KBM-7 (cell line): ENCODE results near the gene MAP2K5.
A peak's percentile ranks its signal among the peaks of the same experiment; 100 is the strongest.
"Not testable (repeated sequence)": the region's sequence is repeated elsewhere in the genome, so short reads cannot be mapped to it uniquely, and the experiment has no call there.

ENCODE experiments used
- DNase-seq: peaks from one replicate; pipeline ENCODE4 v3.0.0-alpha.2; 2015
- in situ Hi-C: fragments of 300-500 bp; cut with MboI; formaldehyde crosslinking; loops from 2 replicates; pipeline ENCODE4 v1.14.3; 2020; ENCODE audit warnings: low sequenced_read_pairs, low pct_unique_long_range_greater_than_20kb, mixed read lengths

The MAP2K5 gene

GRCh38 chr15:67585681-67586080, 43.2 kb downstream of the MAP2K5 start:
- in situ Hi-C loops, result no loop called here
- DNase-seq, result no peak

- in situ Hi-C loops, result no loop called here
- DNase-seq, result no peak
These were observed 44.8 kb downstream of the MAP2K5 start for GRCh38 chr15:67587331-67587730.

GRCh38 chr15:67587754-67588153, 45.3 kb downstream of the MAP2K5 start:
- DNase-seq, result no peak
- in situ Hi-C loops, result no loop called here

GRCh38 chr15:67590191-67590590, 47.7 kb downstream of the MAP2K5 start:
- in situ Hi-C loops, result no loop called here
- no peak for DNase-seq

- no peak for DNase-seq
- in situ Hi-C loops, result no loop called here
These were observed 49.7 kb downstream of the MAP2K5 start for GRCh38 chr15:67592245-67592644.

- no peak for DNase-seq
- in situ Hi-C loops, result no loop called here
These were observed 51.1 kb downstream of the MAP2K5 start for GRCh38 chr15:67593562-67593961.

- DNase-seq, result no peak
- in situ Hi-C loops, result no loop called here
These were observed 52.3 kb downstream of the MAP2K5 start for GRCh38 chr15:67594770-67595169.

- DNase-seq, result no peak
- in situ Hi-C loops, result no loop called here
These were observed 53.1 kb downstream of the MAP2K5 start for GRCh38 chr15:67595572-67595971.

GRCh38 chr15:67601073-67601472, 58.6 kb downstream of the MAP2K5 start:
- in situ Hi-C loops, result no loop called here
- no peak for DNase-seq

- in situ Hi-C loops, result no loop called here
- no peak for DNase-seq
These were observed 60.6 kb downstream of the MAP2K5 start for GRCh38 chr15:67603063-67603462.

- in situ Hi-C loops, result no loop called here
These were observed 63.4 kb downstream of the MAP2K5 start for GRCh38 chr15:67605871-67606270.

GRCh38 chr15:67606742-67607141, 64.2 kb downstream of the MAP2K5 start:
- in situ Hi-C loops, result no loop called here
- no peak for DNase-seq

More at GRCh38 chr15:67605871-67606270, 63.4 kb downstream of the MAP2K5 start:
- DNase-seq, result no peak

GRCh38 chr15:67607329-67607728, 64.8 kb downstream of the MAP2K5 start:
- in situ Hi-C loops, result no loop called here

GRCh38 chr15:67607959-67608637, 65.6 kb downstream of the MAP2K5 start:
- in situ Hi-C loops, result no loop called here
- DNase-seq, result no peak

More at GRCh38 chr15:67607329-67607728, 64.8 kb downstream of the MAP2K5 start:
- no peak for DNase-seq

- in situ Hi-C loops, result no loop called here
These were observed 66.1 kb downstream of the MAP2K5 start for GRCh38 chr15:67608638-67608959.

GRCh38 chr15:67611370-67612369, 69.2 kb downstream of the MAP2K5 start:
- no peak for DNase-seq
- in situ Hi-C loops, result no loop called here

More at GRCh38 chr15:67608638-67608959, 66.1 kb downstream of the MAP2K5 start:
- DNase-seq, result no peak

GRCh38 chr15:67613211-67613610, 70.7 kb downstream of the MAP2K5 start:
- in situ Hi-C loops, result no loop called here
- DNase-seq, result no peak

- in situ Hi-C loops, result no loop called here
- DNase-seq, result peak; percentile 25
These were observed 71.2 kb downstream of the MAP2K5 start for GRCh38 chr15:67613708-67614107.

- DNase-seq, in situ Hi-C loops: not testable (repeated sequence)
These were observed 72.6 kb downstream of the MAP2K5 start for GRCh38 chr15:67615131-67615534.

- DNase-seq, result no peak
- in situ Hi-C loops, result no loop called here
These were observed 75.8 kb downstream of the MAP2K5 start for GRCh38 chr15:67618297-67618696.
